Measurements from ENCODE around the gene DAPK2.

GRCh38 chr15:63906266-63906584 lies 140.1 kb downstream of the DAPK2 start:
- TF ChIP-seq CTCF (conservative IDR thresholded peaks at IDR 0.05; ENCODE audit: low read length): no peak
- TF ChIP-seq EZH2phosphoT487 (IDR thresholded peaks at IDR 0.05; ENCODE audit: borderline replicate concordance): no peak

Measured in Loucy (cell line).